ENCODE results near the gene ABCA8.

Gene ABCA8

GRCh38 chr17:68840073-68840472, 115.1 kb downstream of the ABCA8 start:
- ChIA-PET CTCF (no interaction called here), POLR2A (no interaction called here)
- Histone ChIP-seq H3K27me3 (replicated peaks in 2 of 5; ENCODE audit: control insufficient read depth in 4 of 5, insufficient read depth in 5 of 5, low read length in 4 of 5) (no peaks in the 10 kb centered on the region), H3K36me3 (ENCODE audit: control insufficient read depth in 4 of 4, insufficient read depth in 4 of 4, low read length in 3 of 4) (no peaks in the 10 kb centered on the region), H3K27ac (ENCODE audit: insufficient read depth in 1 of 2, low read depth in 1 of 2, low read length in 2 of 2, poor library complexity in 1 of 2, severe bottlenecking in 2 of 2) (no peak overlapping the region), H3K4me1 (ENCODE audit: control extremely low read depth in 1 of 4, control insufficient read depth in 4 of 4, insufficient read depth in 4 of 4, low read length in 3 of 4) (no peaks in the 10 kb centered on the region), H3K4me3 (ENCODE audit: control insufficient read depth in 1 of 7, extremely low read depth in 1 of 7, insufficient read depth in 4 of 7, low read depth in 2 of 7, low read length in 6 of 7) (no peak overlapping the region), H3K9me3 (ENCODE audit: control extremely low read depth in 1 of 5, control insufficient read depth in 4 of 5, insufficient read depth in 2 of 5, low read depth in 1 of 5, low read length in 4 of 5) (no peaks in the 10 kb centered on the region)
- WGBS (ENCODE audit: insufficient coverage) = 96% methylated on average over 3 of the region's 4 CpGs
- no peak for DNase-seq

GRCh38 chr17:68835071-68835470, 120.1 kb downstream of the ABCA8 start:
- DNase-seq = no peak
- Histone ChIP-seq H3K4me3 (ENCODE audit: control insufficient read depth in 1 of 7, extremely low read depth in 1 of 7, insufficient read depth in 4 of 7, low read depth in 2 of 7, low read length in 6 of 7) (no peak overlapping the region), H3K27me3 (replicated peaks in 2 of 5; ENCODE audit: control insufficient read depth in 4 of 5, insufficient read depth in 5 of 5, low read length in 4 of 5) (no peaks in the 10 kb centered on the region), H3K27ac (ENCODE audit: insufficient read depth in 1 of 2, low read depth in 1 of 2, low read length in 2 of 2, poor library complexity in 1 of 2, severe bottlenecking in 2 of 2) (no peak overlapping the region), H3K9me3 (ENCODE audit: control extremely low read depth in 1 of 5, control insufficient read depth in 4 of 5, insufficient read depth in 2 of 5, low read depth in 1 of 5, low read length in 4 of 5) (peaks cover 0 to 3% (median 0%) of the 10 kb centered on the region in 5 experiments), H3K4me1 (ENCODE audit: control extremely low read depth in 1 of 4, control insufficient read depth in 4 of 4, insufficient read depth in 4 of 4, low read length in 3 of 4) (no peaks in the 10 kb centered on the region), H3K36me3 (ENCODE audit: control insufficient read depth in 4 of 4, insufficient read depth in 4 of 4, low read length in 3 of 4) (no peaks in the 10 kb centered on the region)
- POLR2A ChIA-PET = no interaction called here
- no CpG with 5 or more reads among the region's 2 CpGs for WGBS (ENCODE audit: insufficient coverage)
- CTCF ChIA-PET = no interaction called here

- no peaks in the 10 kb centered on the region for H3K4me1 ChIP-seq (ENCODE audit: control extremely low read depth in 1 of 4, control insufficient read depth in 4 of 4, insufficient read depth in 4 of 4, low read length in 3 of 4)
- no peaks in the 10 kb centered on the region for H3K36me3 ChIP-seq (ENCODE audit: control insufficient read depth in 4 of 4, insufficient read depth in 4 of 4, low read length in 3 of 4)
- peaks cover 0 to 3% (median 0%) of the 10 kb centered on the region in 5 experiments for H3K9me3 ChIP-seq (ENCODE audit: control extremely low read depth in 1 of 5, control insufficient read depth in 4 of 5, insufficient read depth in 2 of 5, low read depth in 1 of 5, low read length in 4 of 5)
- DNase-seq = no peak
- ChIA-PET CTCF (no interaction called here), POLR2A (no interaction called here)
- WGBS (ENCODE audit: insufficient coverage) = no CpG with 5 or more reads among the region's 2 CpGs
- H3K27ac ChIP-seq (ENCODE audit: insufficient read depth in 1 of 2, low read depth in 1 of 2, low read length in 2 of 2, poor library complexity in 1 of 2, severe bottlenecking in 2 of 2) = no peak overlapping the region
- H3K27me3 ChIP-seq (replicated peaks in 2 of 5; ENCODE audit: control insufficient read depth in 4 of 5, insufficient read depth in 5 of 5, low read length in 4 of 5) = no peaks in the 10 kb centered on the region
- H3K4me3 ChIP-seq (ENCODE audit: control insufficient read depth in 1 of 7, extremely low read depth in 1 of 7, insufficient read depth in 4 of 7, low read depth in 2 of 7, low read length in 6 of 7) = no peak overlapping the region
These were observed 120.8 kb downstream of the ABCA8 start for GRCh38 chr17:68834328-68834836.

DNA sequence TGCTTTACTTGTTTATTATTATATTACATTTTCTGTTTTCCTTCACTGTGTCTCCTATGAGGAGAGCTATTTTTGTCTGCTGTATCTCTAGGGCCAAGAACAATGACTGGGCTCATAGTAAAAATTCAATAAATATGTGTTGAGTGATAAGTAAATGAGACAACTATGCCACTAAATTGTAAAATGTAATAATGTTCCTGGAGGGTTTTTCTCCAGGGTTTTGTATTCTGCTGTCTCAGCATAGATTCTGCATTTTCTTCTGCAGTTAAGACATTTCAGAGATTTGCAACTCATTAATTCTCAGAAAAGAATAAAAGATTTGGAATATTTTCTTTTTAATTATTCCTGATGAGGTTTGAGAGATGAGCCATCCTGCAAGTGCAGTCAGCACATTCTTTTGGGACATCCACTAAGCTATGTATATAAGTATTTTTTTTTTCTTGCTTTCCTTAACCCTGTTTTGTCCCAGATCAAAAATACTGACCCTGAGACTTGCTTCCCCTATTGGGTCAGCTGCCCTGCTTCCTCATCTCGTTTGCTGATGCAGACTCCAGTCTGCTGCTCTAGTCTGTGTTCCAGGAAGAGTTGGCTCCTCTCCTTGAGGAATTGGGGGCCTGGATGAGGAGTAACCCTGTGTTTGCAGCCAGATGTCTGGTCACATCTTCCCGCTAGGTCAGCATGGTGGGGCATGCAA, 122.9 kb downstream of the ABCA8 start:
- ChIA-PET CTCF (no interaction called here), POLR2A (no interaction called here)
- H3K27ac ChIP-seq (ENCODE audit: insufficient read depth in 1 of 2, low read depth in 1 of 2, low read length in 2 of 2, poor library complexity in 1 of 2, severe bottlenecking in 2 of 2) = no peak overlapping the region
- H3K4me1 ChIP-seq (ENCODE audit: control extremely low read depth in 1 of 4, control insufficient read depth in 4 of 4, insufficient read depth in 4 of 4, low read length in 3 of 4) = no peaks in the 10 kb centered on the region
- peaks cover 0 to 3% (median 0%) of the 10 kb centered on the region in 5 experiments for H3K9me3 ChIP-seq (ENCODE audit: control extremely low read depth in 1 of 5, control insufficient read depth in 4 of 5, insufficient read depth in 2 of 5, low read depth in 1 of 5, low read length in 4 of 5)
- no peaks in the 10 kb centered on the region for H3K36me3 ChIP-seq (ENCODE audit: control insufficient read depth in 4 of 4, insufficient read depth in 4 of 4, low read length in 3 of 4)
- DNase-seq = no peak
- no peak overlapping the region for H3K4me3 ChIP-seq (ENCODE audit: control insufficient read depth in 1 of 7, extremely low read depth in 1 of 7, insufficient read depth in 4 of 7, low read depth in 2 of 7, low read length in 6 of 7)
- WGBS (ENCODE audit: insufficient coverage) = 70% methylated on average over 2 of the region's 2 CpGs
- H3K27me3 ChIP-seq (replicated peaks in 2 of 5; ENCODE audit: control insufficient read depth in 4 of 5, insufficient read depth in 5 of 5, low read length in 4 of 5) = no peaks in the 10 kb centered on the region

DNA sequence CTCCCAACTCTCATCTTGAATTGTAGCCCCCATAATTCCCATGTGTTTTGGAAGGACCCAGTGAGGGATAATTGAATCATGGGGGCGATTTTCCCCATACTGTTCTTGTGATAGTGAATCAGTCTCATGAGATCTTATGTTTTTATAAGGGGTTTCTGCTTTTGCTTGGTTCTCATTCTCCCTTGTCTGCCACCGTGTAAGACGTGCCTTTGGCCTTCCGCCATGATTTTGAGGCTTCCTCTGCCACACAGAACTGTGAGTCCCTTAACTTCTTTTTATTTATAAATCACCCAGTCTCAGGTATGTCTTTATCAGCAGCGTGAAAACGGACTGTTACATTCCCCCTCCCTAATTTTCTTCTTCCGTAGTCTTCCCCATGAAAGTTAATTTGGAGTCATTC, 124.0 kb downstream of the ABCA8 start:
- POLR2A ChIA-PET = no interaction called here
- DNase-seq = no peak
- Histone ChIP-seq H3K27ac (ENCODE audit: insufficient read depth in 1 of 2, low read depth in 1 of 2, low read length in 2 of 2, poor library complexity in 1 of 2, severe bottlenecking in 2 of 2) (no peak overlapping the region), H3K36me3 (ENCODE audit: control insufficient read depth in 4 of 4, insufficient read depth in 4 of 4, low read length in 3 of 4) (no peaks in the 10 kb centered on the region), H3K4me3 (ENCODE audit: control insufficient read depth in 1 of 7, extremely low read depth in 1 of 7, insufficient read depth in 4 of 7, low read depth in 2 of 7, low read length in 6 of 7) (no peak overlapping the region), H3K27me3 (replicated peaks in 2 of 5; ENCODE audit: control insufficient read depth in 4 of 5, insufficient read depth in 5 of 5, low read length in 4 of 5) (no peaks in the 10 kb centered on the region), H3K9me3 (ENCODE audit: control extremely low read depth in 1 of 5, control insufficient read depth in 4 of 5, insufficient read depth in 2 of 5, low read depth in 1 of 5, low read length in 4 of 5) (peaks cover 0 to 3% (median 0%) of the 10 kb centered on the region in 5 experiments), H3K4me1 (ENCODE audit: control extremely low read depth in 1 of 4, control insufficient read depth in 4 of 4, insufficient read depth in 4 of 4, low read length in 3 of 4) (no peaks in the 10 kb centered on the region)
- CTCF ChIA-PET = no interaction called here
- WGBS (ENCODE audit: insufficient coverage) = 93% methylated on average over 6 of the region's 7 CpGs

DNA sequence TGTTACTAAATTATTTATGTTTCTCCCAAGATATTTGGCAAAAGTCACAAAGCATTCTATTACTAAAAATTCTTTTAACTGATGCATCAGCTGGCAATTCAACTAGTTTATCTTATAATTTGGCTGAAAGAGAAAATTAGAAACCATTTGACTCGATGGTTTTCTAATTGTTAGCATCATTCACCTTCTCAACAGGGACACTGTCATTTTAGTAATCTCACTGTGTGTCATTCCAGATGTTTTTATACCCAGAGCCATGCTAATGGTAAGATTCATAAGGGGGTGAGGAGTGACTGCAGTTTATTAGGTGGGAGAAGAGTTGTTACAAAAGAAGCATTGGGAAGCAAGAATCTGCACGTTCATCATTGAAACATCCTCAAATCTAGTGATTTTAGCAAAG, 124.9 kb downstream of the ABCA8 start:
- DNase-seq = no peak
- POLR2A ChIA-PET = no interaction called here
- no peak overlapping the region for H3K27ac ChIP-seq (ENCODE audit: insufficient read depth in 1 of 2, low read depth in 1 of 2, low read length in 2 of 2, poor library complexity in 1 of 2, severe bottlenecking in 2 of 2)
- no peak overlapping the region for H3K4me3 ChIP-seq (ENCODE audit: control insufficient read depth in 1 of 7, extremely low read depth in 1 of 7, insufficient read depth in 4 of 7, low read depth in 2 of 7, low read length in 6 of 7)
- no peaks in the 10 kb centered on the region for H3K27me3 ChIP-seq (replicated peaks in 2 of 5; ENCODE audit: control insufficient read depth in 4 of 5, insufficient read depth in 5 of 5, low read length in 4 of 5)
- no peaks in the 10 kb centered on the region for H3K4me1 ChIP-seq (ENCODE audit: control extremely low read depth in 1 of 4, control insufficient read depth in 4 of 4, insufficient read depth in 4 of 4, low read length in 3 of 4)
- H3K36me3 ChIP-seq (ENCODE audit: control insufficient read depth in 4 of 4, insufficient read depth in 4 of 4, low read length in 3 of 4) = no peaks in the 10 kb centered on the region
- peaks cover 0 to 3% (median 0%) of the 10 kb centered on the region in 5 experiments for H3K9me3 ChIP-seq (ENCODE audit: control extremely low read depth in 1 of 5, control insufficient read depth in 4 of 5, insufficient read depth in 2 of 5, low read depth in 1 of 5, low read length in 4 of 5)
- CTCF ChIA-PET = no interaction called here
- WGBS (ENCODE audit: insufficient coverage) = 100% methylated on average over 1 of the region's 2 CpGs

DNA sequence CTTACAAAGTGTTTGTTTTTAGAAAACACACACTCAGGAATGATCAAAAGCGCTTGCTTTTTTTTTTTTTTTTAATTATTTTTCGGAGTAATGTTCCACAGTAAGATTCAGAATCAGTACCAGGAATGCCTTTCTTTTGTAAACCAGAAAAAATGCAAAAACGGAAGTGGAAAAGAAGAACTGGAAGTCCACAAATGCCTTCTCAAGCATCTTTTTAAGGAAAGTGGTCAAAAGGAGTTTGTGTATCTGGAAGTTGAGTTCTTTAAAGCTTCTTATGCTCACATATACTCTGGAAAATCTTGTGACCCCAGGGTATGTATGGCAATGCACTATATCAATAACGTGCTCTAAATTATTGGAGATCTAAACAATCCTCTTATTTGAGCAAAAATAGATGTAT, 126.0 kb downstream of the ABCA8 start:
- 73% methylated on average over 1 of the region's 4 CpGs for WGBS (ENCODE audit: insufficient coverage)
- Histone ChIP-seq H3K4me3 (ENCODE audit: control insufficient read depth in 1 of 7, extremely low read depth in 1 of 7, insufficient read depth in 4 of 7, low read depth in 2 of 7, low read length in 6 of 7) (no peak overlapping the region), H3K4me1 (ENCODE audit: control extremely low read depth in 1 of 4, control insufficient read depth in 4 of 4, insufficient read depth in 4 of 4, low read length in 3 of 4) (no peaks in the 10 kb centered on the region), H3K36me3 (ENCODE audit: control insufficient read depth in 4 of 4, insufficient read depth in 4 of 4, low read length in 3 of 4) (no peaks in the 10 kb centered on the region), H3K27me3 (replicated peaks in 2 of 5; ENCODE audit: control insufficient read depth in 4 of 5, insufficient read depth in 5 of 5, low read length in 4 of 5) (no peaks in the 10 kb centered on the region), H3K27ac (ENCODE audit: insufficient read depth in 1 of 2, low read depth in 1 of 2, low read length in 2 of 2, poor library complexity in 1 of 2, severe bottlenecking in 2 of 2) (no peak overlapping the region), H3K9me3 (ENCODE audit: control extremely low read depth in 1 of 5, control insufficient read depth in 4 of 5, insufficient read depth in 2 of 5, low read depth in 1 of 5, low read length in 4 of 5) (peaks cover 0 to 3% (median 0%) of the 10 kb centered on the region in 5 experiments)
- no peak for DNase-seq
- ChIA-PET CTCF (no interaction called here), POLR2A (no interaction called here)
